GM21528 (cell line): Measurements from ENCODE around the gene TMC3.

ENCODE experiments used
- ATAC-seq: cut with Tn5 transposase; IDR thresholded peaks from one replicate; pipeline ENCODE4 v1.9.1; 2021; ENCODE audit warnings: mild to moderate bottlenecking, moderate library complexity; ENCODE audit not compliant: unreplicated experiment, low FRiP score

TMC3 gene

DNA sequence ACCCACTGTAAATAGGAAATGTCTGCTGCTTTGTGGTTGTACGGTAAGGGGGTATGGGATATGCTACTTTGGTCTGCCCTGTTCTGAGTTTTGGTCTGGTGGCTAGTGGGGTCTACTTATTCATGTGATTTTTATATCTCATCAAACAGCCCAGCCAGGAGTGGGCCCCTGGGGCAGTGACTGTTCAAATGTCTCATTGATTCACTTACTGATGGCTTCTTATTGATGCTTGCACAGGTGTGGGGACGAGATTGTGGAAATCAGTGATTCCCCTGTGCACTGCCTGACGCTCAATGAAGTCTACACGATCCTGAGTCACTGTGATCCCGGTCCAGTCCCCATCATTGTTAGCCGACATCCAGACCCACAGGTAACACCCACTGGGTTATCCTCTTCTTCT, 88.6 kb downstream of the TMC3 start:
- ATAC-seq, result no peak

DNA sequence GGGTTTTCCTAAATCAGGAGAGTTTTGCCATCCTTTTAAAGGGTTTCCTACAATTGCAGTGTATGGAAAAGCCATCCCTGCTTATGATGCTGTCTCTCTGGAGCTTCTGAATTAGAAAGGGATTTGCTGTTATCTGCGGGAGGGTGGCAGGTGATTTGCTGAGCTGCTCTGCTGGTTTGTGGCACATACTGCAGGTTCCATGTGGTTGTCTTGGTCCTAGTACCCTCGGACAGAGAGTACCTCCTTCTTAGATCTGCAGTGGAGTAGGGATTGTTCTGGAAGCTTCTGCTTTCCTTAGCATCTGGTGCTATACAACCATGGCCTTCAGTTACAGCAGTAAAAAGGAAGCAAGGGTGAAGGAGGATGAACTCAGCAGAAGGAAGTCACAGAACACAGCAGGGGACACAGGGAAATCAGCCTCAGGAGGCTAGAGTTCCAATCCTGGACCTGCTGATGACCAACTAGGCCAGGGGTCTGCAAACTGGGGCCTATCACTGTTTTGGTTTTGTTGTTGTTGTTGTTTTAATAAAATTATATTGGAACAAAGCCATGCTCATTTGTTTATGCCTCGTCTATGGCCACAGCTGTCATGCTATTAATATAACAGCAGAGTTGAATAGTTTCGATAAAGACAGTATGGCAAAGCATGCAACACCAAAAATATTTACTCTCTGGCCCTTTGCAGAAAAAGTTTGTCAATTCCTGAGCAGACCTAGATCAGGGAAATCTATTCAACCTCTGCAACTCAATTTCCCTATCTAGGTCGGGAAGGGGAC, 89.6 kb downstream of the TMC3 start:
- ATAC-seq, result no peak

DNA sequence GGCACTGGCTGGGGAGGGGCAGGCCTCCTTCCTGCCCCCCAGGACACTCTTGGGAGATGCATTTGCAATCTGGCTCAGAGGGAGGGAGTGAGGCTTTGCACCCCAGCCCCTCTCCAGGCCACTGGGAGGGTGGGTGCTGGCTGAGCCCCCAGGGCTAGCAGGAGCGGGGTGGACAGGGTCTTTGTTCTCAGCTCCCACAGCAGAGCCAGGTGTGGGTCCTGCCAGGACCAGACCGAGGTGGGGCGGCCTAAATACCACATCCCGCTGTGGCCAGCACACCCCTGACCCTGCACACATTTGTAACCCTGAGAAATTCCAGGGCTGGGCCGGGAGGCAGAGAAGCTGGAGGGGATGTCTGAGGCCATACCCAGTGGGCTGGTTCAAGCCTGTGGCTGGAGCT, 91.1 kb downstream of the TMC3 start:
- ATAC-seq, result no peak

DNA sequence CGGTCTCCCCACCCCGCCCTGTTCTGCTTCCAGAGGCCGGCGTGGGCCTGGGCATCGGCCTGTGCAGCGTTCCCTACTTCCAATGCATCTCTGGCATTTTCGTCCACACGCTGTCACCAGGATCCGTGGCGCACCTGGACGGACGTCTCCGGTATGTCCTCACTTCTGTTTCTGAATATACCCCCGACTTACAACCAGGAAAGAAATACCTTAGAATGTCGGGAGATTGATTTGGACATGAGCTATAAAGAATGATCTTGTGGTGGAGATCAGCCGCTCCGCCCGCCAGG, 91.5 kb downstream of the TMC3 start:
- ATAC-seq, result no peak

DNA sequence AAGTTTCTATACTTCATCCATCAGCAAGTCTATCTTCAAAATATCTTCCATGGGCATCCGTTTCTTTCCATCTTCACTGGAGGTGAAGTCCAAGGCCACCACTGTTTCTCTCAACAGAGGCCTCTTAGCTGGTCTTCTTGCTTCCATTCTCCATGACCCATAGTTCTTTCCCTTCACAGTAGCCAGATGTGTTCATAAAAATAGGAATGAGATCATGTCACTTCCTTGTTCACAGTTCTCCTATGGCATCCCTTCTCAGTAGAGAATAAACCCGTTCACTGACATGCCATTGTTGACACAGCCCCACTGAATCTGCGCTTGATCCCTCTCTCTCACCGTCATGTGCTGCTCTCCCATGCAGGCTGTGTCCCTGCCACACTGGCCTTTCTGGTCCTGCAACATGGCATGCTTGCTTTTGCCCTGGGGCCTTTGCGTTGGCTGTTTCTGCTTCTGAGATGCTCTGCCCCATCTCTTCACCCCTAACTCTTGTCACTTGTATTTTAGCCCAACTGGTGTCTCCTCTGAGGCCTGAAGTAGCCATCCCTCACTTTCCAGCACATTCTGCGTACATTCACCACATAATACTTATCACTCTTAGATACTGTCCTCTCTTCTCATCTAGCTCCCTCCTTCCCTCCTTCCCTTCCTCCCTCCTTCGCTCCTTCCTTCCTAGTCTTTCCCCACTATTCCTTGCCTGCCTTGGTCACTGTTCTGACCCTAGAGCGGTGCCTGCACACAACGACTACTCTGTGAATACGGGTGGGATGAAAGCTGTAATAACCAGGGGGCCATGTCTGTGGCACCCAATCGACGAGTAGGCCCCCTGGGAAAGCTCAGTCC, 92.0 kb downstream of the TMC3 start:
- ATAC-seq, result no peak

DNA sequence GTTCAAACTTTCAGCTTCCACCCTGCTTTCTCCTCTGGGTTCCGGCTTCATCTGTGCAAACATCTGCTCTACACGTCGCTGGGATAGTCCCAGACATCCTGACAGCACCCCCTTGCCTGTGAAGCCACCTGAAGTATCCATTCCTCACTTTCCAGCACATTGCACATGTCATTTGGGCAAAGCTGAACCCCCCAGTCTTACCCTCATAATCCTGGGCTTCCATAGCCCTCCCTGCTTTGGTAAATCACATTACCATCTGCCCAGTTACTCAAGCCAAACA, 92.6 kb downstream of the TMC3 start:
- no peak for ATAC-seq
